COR-L47 (cell line): Measurements from ENCODE around the gene SAMD4B.
"Not testable (repeated sequence)": the region's sequence is repeated elsewhere in the genome, so short reads cannot be mapped to it uniquely, and the experiment has no call there.

Experiments
- DNase-seq: peaks from one replicate; lab custom pipeline; 2025; lab: John Stamatoyannopoulos, UW

The SAMD4B gene

GRCh38 chr19:39310558-39311311, 31.5 kb upstream of the SAMD4B start:
- no peak for DNase-seq

- no peak for DNase-seq
Measured at GRCh38 chr19:39314016-39314728, 28.0 kb upstream of the SAMD4B start.

GRCh38 chr19:39315933-39316332, 26.3 kb upstream of the SAMD4B start:
- DNase-seq = no peak

- no peak for DNase-seq
Measured at GRCh38 chr19:39316627-39317321, 25.4 kb upstream of the SAMD4B start.

GRCh38 chr19:39317476-39317875, 24.7 kb upstream of the SAMD4B start:
- no peak for DNase-seq

GRCh38 chr19:39318071-39318470, 24.1 kb upstream of the SAMD4B start:
- no peak for DNase-seq

- DNase-seq = no peak
Measured at GRCh38 chr19:39318690-39319089, 23.5 kb upstream of the SAMD4B start.

GRCh38 chr19:39319098-39319891, 22.9 kb upstream of the SAMD4B start:
- no peak for DNase-seq

- no peak for DNase-seq
Measured at GRCh38 chr19:39319892-39320248, 22.4 kb upstream of the SAMD4B start.

GRCh38 chr19:39321117-39321831, 20.9 kb upstream of the SAMD4B start:
- no peak for DNase-seq

- no peak for DNase-seq
Measured at GRCh38 chr19:39321832-39322176, 20.4 kb upstream of the SAMD4B start.

GRCh38 chr19:39324242-39324842, 17.9 kb upstream of the SAMD4B start:
- no peak for DNase-seq

- no peak for DNase-seq
Measured at GRCh38 chr19:39325778-39326665, 16.2 kb upstream of the SAMD4B start.

GRCh38 chr19:39327363-39328045, 14.7 kb upstream of the SAMD4B start:
- no peak for DNase-seq

GRCh38 chr19:39328046-39328705, 14.0 kb upstream of the SAMD4B start:
- DNase-seq = peak; percentile 58

GRCh38 chr19:39329948-39330347, 12.3 kb upstream of the SAMD4B start:
- DNase-seq = no peak

GRCh38 chr19:39332293-39332692, 9.9 kb upstream of the SAMD4B start:
- DNase-seq = no peak

GRCh38 chr19:39332738-39333137, 9.5 kb upstream of the SAMD4B start:
- not testable (repeated sequence) for DNase-seq

GRCh38 chr19:39333507-39333906, 8.7 kb upstream of the SAMD4B start:
- DNase-seq = no peak
